HepG2 (cell line): ENCODE results near the gene NDUFB5. TPM values are rescaled to one million over a fixed set of nuclear protein-coding genes. Genes with fewer than 3 reads are reported as not detected.
A peak's percentile ranks its signal among the peaks of the same experiment; 100 is the strongest.

Experiments used
- CHCHD3 ChIP-seq: sonication (generic); formaldehyde crosslinking; IDR thresholded peaks from 2 replicates; pipeline ENCODE4 v1.8.0; 2022; ENCODE audit warnings: mild to moderate bottlenecking, missing genetic modification reagents, moderate library complexity
- FLYWCH1 ChIP-seq: sonication (generic); formaldehyde crosslinking; IDR thresholded peaks from 2 replicates; pipeline ENCODE4 v1.8.1; 2023; ENCODE audit warnings: mild to moderate bottlenecking, missing genetic modification reagents
- GATAD2A ChIP-seq: IDR thresholded peaks from 2 replicates; pipeline ENCODE4 v1.6.1; 2016
- KLF11 ChIP-seq: IDR thresholded peaks from 2 replicates; pipeline ENCODE4 v1.6.1; 2016; ENCODE audit warnings: missing compliant biosample characterization
- MXD3 ChIP-seq: IDR thresholded peaks from 2 replicates; pipeline ENCODE4 v1.6.1; 2016; ENCODE audit warnings: mild to moderate bottlenecking, missing biosample characterization, missing genetic modification reagents
- SSRP1 ChIP-seq: IDR thresholded peaks from 2 replicates; pipeline ENCODE4 v1.6.1; 2016; ENCODE audit warnings: control low read depth
- STAT5B ChIP-seq: sonication (generic); formaldehyde crosslinking; IDR thresholded peaks from 2 replicates; pipeline ENCODE4 v1.4.0; 2020; ENCODE audit warnings: missing genetic modification reagents
- THAP11 ChIP-seq: IDR thresholded peaks from 2 replicates; pipeline ENCODE4 v1.6.1; 2016; ENCODE audit warnings: missing biosample characterization, missing genetic modification reagents
- ZNF256 ChIP-seq: sonication (generic); formaldehyde crosslinking; conservative IDR thresholded peaks from 2 replicates; pipeline ENCODE4 v1.4.0; 2020; ENCODE audit warnings: missing genetic modification reagents
- ZNF30 ChIP-seq: sonication (generic); formaldehyde crosslinking; IDR thresholded peaks from 2 replicates; pipeline ENCODE4 v1.5.0; 2020; ENCODE audit warnings: mild to moderate bottlenecking, missing genetic modification reagents
- ZNF639 ChIP-seq: conservative IDR thresholded peaks from 2 replicates; pipeline ENCODE4 v1.6.1; 2018; ENCODE audit warnings: missing genetic modification reagents
- ZNF780A ChIP-seq: sonication (generic); formaldehyde crosslinking; IDR thresholded peaks from 2 replicates; pipeline ENCODE4 v1.8.0; 2022; ENCODE audit warnings: mild to moderate bottlenecking, missing genetic modification reagents, moderate library complexity
- ZXDC ChIP-seq: sonication (generic); formaldehyde crosslinking; IDR thresholded peaks from 2 replicates; pipeline ENCODE4 v1.5.0; 2020; ENCODE audit warnings: mild to moderate bottlenecking, missing genetic modification reagents
- polyA plus RNA-seq, 8 experiments: library from polyadenylated mRNA; depleted of rRNA in 3 of 8; stranded (reverse) in 7 of 8; unstranded in 1 of 8; fragments of >200 nt; fragmentation: Illumina TruSeq in 4 of 8; extraction: Trizol in 4 of 8; gene quantifications; 2 replicates each; pipeline versions ENCODE4 v1.2.1 to v1.2.3, GENCODE V29; 2011 to 2016; ENCODE audit warnings: low read depth in 4 of 8, missing spikeins in 1 of 8, mixed read lengths in 1 of 8; ENCODE audit not compliant: insufficient read depth in 1 of 8
- total RNA-seq, 5 experiments: library from RNA; depleted of rRNA; stranded (reverse); fragments of >200 nt; fragmentation: Illumina TruSeq; extraction: Trizol; gene quantifications; 2 replicates each; pipeline ENCODE4 v1.2.3, GENCODE V29; 2016; ENCODE audit warnings: low read depth in 1 of 5
- TF ChIP-seq, protein P1 (sequence below): sonication (generic); formaldehyde crosslinking; IDR thresholded peaks from 2 replicates; pipeline ENCODE4 v1.4.0; 2020; ENCODE audit warnings: missing genetic modification reagents
- TF ChIP-seq, protein P2 (sequence below): sonication (generic); formaldehyde crosslinking; IDR thresholded peaks from 2 replicates; pipeline ENCODE4 v1.8.0; 2022; ENCODE audit warnings: mild to moderate bottlenecking, missing genetic modification reagents; ENCODE audit not compliant: insufficient replicate concordance
- TF ChIP-seq, protein P3 (sequence below): IDR thresholded peaks from 2 replicates; pipeline ENCODE4 v1.6.1; 2016; ENCODE audit warnings: low read depth
- TF ChIP-seq, protein P4 (sequence below): sonication (generic); formaldehyde crosslinking; IDR thresholded peaks from 2 replicates; pipeline ENCODE4 v1.4.0; 2020; ENCODE audit warnings: missing genetic modification reagents, borderline replicate concordance
- TF ChIP-seq, protein P5 (sequence below): sonication (generic); formaldehyde crosslinking; IDR thresholded peaks from 2 replicates; pipeline ENCODE4 v1.4.0; 2020; ENCODE audit warnings: missing genetic modification reagents

Gene NDUFB5
- total and polyA plus RNA-seq, 2 of the 13 experiments (the other 11 are each of a cell fraction or from before 2014, with no cell fraction given) = 43.3 to 120 TPM

DNA sequence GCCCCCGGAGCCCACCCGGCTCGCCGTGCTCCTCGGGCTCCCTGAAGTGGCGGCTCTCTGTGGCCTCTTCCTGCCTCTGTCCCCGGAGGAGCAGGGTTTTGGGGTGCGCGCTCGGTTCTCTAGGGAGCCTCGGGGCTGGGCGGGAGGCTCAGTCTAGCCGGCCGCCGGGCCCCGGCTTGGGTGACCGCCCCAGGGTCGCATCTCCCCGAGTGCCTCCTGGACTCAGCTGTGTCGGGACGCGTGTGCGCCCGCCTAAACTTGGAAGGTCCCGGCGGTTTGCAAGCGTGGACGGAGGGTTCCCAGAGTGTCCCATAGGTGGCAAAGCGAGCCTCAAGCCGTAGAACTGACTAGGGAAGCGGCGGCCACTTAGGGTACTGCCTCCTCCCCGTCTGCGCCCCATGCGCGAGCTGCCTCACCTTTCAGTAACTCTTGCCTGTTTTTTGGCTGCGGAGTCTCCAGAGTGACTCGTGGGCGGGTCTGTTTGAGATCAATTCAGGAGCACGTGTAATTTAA is 41.3 kb upstream of the NDUFB5 start (continued):
- TF ChIP-seq ZXDC (CRISPR knock-in tag) (peak; percentile 56; the same call in 1 of the 2 replicates), STAT5B (no peak), MXD3 (CRISPR knock-in tag) (no peak), GATAD2A (CRISPR knock-in tag) (no peak), FLYWCH1 (CRISPR knock-in tag) (no peak), ZNF30 (CRISPR knock-in tag) (no peak), CHCHD3 (CRISPR knock-in tag) (no peak), KLF11 (CRISPR knock-in tag) (no peak), ZNF780A (CRISPR knock-in tag) (no peak), ZNF256 (no peak), THAP11 (no peak), ZNF639 (CRISPR knock-in tag) (no peak), SSRP1 (CRISPR knock-in tag) (no peak)
- TF ChIP-seq, protein P1, sequence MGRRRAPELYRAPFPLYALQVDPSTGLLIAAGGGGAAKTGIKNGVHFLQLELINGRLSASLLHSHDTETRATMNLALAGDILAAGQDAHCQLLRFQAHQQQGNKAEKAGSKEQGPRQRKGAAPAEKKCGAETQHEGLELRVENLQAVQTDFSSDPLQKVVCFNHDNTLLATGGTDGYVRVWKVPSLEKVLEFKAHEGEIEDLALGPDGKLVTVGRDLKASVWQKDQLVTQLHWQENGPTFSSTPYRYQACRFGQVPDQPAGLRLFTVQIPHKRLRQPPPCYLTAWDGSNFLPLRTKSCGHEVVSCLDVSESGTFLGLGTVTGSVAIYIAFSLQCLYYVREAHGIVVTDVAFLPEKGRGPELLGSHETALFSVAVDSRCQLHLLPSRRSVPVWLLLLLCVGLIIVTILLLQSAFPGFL (CRISPR knock-in tag) = no peak
- TF ChIP-seq, protein P2, sequence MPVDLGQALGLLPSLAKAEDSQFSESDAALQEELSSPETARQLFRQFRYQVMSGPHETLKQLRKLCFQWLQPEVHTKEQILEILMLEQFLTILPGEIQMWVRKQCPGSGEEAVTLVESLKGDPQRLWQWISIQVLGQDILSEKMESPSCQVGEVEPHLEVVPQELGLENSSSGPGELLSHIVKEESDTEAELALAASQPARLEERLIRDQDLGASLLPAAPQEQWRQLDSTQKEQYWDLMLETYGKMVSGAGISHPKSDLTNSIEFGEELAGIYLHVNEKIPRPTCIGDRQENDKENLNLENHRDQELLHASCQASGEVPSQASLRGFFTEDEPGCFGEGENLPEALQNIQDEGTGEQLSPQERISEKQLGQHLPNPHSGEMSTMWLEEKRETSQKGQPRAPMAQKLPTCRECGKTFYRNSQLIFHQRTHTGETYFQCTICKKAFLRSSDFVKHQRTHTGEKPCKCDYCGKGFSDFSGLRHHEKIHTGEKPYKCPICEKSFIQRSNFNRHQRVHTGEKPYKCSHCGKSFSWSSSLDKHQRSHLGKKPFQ (CRISPR knock-in tag) = no peak
- TF ChIP-seq, protein P3, sequence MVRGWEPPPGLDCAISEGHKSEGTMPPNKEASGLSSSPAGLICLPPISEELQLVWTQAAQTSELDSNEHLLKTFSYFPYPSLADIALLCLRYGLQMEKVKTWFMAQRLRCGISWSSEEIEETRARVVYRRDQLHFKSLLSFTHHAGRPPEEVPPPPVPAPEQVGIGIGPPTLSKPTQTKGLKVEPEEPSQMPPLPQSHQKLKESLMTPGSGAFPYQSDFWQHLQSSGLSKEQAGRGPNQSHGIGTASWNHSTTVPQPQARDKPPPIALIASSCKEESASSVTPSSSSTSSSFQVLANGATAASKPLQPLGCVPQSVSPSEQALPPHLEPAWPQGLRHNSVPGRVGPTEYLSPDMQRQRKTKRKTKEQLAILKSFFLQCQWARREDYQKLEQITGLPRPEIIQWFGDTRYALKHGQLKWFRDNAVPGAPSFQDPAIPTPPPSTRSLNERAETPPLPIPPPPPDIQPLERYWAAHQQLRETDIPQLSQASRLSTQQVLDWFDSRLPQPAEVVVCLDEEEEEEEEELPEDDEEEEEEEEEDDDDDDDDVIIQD (CRISPR knock-in tag) = no peak
- TF ChIP-seq, protein P4, sequence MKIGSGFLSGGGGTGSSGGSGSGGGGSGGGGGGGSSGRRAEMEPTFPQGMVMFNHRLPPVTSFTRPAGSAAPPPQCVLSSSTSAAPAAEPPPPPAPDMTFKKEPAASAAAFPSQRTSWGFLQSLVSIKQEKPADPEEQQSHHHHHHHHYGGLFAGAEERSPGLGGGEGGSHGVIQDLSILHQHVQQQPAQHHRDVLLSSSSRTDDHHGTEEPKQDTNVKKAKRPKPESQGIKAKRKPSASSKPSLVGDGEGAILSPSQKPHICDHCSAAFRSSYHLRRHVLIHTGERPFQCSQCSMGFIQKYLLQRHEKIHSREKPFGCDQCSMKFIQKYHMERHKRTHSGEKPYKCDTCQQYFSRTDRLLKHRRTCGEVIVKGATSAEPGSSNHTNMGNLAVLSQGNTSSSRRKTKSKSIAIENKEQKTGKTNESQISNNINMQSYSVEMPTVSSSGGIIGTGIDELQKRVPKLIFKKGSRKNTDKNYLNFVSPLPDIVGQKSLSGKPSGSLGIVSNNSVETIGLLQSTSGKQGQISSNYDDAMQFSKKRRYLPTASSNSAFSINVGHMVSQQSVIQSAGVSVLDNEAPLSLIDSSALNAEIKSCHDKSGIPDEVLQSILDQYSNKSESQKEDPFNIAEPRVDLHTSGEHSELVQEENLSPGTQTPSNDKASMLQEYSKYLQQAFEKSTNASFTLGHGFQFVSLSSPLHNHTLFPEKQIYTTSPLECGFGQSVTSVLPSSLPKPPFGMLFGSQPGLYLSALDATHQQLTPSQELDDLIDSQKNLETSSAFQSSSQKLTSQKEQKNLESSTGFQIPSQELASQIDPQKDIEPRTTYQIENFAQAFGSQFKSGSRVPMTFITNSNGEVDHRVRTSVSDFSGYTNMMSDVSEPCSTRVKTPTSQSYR (CRISPR knock-in tag) = no peak
- TF ChIP-seq, protein P5, sequence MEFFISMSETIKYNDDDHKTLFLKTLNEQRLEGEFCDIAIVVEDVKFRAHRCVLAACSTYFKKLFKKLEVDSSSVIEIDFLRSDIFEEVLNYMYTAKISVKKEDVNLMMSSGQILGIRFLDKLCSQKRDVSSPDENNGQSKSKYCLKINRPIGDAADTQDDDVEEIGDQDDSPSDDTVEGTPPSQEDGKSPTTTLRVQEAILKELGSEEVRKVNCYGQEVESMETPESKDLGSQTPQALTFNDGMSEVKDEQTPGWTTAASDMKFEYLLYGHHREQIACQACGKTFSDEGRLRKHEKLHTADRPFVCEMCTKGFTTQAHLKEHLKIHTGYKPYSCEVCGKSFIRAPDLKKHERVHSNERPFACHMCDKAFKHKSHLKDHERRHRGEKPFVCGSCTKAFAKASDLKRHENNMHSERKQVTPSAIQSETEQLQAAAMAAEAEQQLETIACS (CRISPR knock-in tag) = no peak
